ENCODE measurements around the gene SAMM50. TPM values are rescaled to one million over a fixed set of nuclear protein-coding genes. Genes with fewer than 3 reads are reported as not detected.

SAMM50 gene
- total RNA-seq, 4 donors from 2014 or later, result 67.4 to 104 (median 72.0) TPM

DNA sequence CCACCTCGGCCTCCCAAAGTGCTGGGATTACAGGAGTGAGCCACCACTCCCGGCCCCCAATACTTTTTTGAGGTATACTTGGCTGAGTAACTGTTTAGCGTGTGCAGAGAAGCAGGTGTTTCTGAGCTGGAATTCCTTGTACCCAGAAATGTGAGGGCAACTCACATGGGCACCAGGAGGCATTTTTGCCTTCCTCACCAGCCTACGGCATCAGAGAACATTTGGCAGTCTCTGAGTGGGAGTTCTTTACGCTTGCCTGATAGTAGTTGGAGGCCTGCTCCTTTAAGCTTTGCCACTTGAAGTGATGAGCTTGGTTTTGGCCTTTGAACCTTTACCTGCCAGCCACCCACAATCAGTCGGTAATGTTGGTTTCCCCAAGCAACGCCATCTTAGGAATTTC lies 78.0 kb downstream of the SAMM50 start:
- no peaks in the 10 kb centered on the region for H3K36me3 ChIP-seq
- no peaks in the 10 kb centered on the region for H3K9me3 ChIP-seq
- DNase-seq (no peak), ATAC-seq (no peak)
- peaks cover 72 to 84% of the 10 kb centered on the region in 2 donors for H3K4me1 ChIP-seq
- in situ Hi-C loops (cut with MboI; ENCODE audit: low sequenced_read_pairs in 4 of 4), result no loop called here
- H3K4me3 ChIP-seq, result peak overlapping the region in 1 of 4 donors; percentile 29
- intact Hi-C loops (cut with DNase I; ENCODE audit: low total_unique reads), result loop anchor here (2.0 kb wide), 1 partner anchor 24 kb away; no protein-coding TSS in a partner anchor
- no peak for TF ChIP-seq POLR2A (IDR thresholded peaks at IDR 0.05)
- peak overlapping the region; percentile 94 to 98 (median 97) for H3K27ac ChIP-seq
- no peaks in the 10 kb centered on the region for H3K27me3 ChIP-seq

DNA sequence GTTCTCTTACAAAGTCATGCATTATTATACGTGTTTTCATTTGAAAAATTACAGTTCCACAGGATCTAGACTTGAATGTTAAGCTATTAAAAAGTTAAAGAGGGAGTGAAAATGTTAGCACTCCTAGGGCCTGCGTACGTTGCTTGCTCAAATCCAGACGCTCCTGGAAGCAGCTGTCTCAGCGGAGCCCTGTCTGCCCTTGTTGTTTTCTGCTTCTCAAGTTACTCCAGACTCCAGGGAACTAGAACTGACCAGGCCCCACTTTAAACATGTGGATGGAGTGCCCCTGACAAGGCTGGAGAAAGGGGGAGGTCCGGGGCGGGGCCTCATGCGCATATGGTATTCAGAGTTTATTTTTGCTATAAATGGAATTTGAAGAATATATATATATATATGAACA lies 78.5 kb downstream of the SAMM50 start:
- H3K27me3 ChIP-seq, result no peaks in the 10 kb centered on the region
- TF ChIP-seq, protein P1, sequence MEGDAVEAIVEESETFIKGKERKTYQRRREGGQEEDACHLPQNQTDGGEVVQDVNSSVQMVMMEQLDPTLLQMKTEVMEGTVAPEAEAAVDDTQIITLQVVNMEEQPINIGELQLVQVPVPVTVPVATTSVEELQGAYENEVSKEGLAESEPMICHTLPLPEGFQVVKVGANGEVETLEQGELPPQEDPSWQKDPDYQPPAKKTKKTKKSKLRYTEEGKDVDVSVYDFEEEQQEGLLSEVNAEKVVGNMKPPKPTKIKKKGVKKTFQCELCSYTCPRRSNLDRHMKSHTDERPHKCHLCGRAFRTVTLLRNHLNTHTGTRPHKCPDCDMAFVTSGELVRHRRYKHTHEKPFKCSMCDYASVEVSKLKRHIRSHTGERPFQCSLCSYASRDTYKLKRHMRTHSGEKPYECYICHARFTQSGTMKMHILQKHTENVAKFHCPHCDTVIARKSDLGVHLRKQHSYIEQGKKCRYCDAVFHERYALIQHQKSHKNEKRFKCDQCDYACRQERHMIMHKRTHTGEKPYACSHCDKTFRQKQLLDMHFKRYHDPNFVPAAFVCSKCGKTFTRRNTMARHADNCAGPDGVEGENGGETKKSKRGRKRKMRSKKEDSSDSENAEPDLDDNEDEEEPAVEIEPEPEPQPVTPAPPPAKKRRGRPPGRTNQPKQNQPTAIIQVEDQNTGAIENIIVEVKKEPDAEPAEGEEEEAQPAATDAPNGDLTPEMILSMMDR (IDR thresholded peaks at IDR 0.05 in 4 of 5, conservative IDR thresholded peaks at IDR 0.05 in 1 of 5), result no peak
- peak; percentile 35 to 72 for TF ChIP-seq POLR2A (IDR thresholded peaks at IDR 0.05)
- H3K9me3 ChIP-seq, result no peaks in the 10 kb centered on the region
- peak overlapping the region; percentile 94 to 98 (median 97) for H3K27ac ChIP-seq
- H3K4me3 ChIP-seq, result no peak overlapping the region
- DNase-seq, result peak; percentile 82 to 83
- intact Hi-C loops (cut with DNase I; ENCODE audit: low total_unique reads) (loop anchor here (2.0 kb wide), 1 partner anchor 23 kb away; no protein-coding TSS in a partner anchor), in situ Hi-C loops (cut with MboI; ENCODE audit: low sequenced_read_pairs in 4 of 4) (no loop called here)
- H3K36me3 ChIP-seq, result no peaks in the 10 kb centered on the region
- H3K4me1 ChIP-seq, result peaks cover 72 to 84% of the 10 kb centered on the region in 2 donors
- peak; percentile 58 to 68 for ATAC-seq

DNA sequence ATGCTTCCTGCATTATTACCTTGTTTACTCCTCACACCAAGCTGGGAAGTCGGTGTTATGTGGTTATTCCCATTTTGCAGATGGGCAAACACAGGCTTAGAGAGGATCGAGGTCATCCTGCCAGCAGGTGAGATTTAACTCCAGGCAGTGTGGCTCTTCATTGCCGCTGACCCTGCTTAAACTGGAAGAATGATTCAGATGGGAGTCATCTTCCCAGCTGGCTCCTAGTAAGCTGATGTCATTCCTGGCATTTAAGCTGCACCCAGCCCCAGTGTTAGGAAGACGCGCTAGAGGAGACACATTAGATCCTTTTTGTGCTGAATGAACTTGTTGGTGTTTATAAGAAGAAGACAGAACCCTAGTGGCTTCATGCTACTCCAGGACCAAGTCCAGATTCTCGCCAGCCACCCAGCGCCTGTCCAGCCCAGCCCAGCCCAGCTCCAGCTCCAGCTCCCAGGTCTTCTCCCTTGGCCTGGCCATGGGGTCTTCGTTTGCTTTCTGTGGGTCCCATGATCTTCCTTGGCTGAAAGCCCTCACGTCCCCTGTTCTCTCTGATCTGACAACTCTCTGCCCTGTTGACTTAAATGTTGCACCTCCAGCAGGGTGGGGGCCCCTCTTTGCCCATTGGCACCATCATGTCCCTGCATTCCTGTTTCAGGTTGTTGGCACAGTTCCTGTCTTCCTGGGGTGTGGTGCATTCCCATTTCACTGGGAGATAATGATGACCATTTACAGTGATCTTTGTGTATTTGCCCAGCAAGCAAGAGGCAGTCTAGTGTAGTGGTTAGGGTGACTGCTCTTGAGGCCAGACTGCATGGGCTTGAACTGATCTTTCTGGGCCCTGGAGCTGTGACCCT lies 82.5 kb downstream of the SAMM50 start:
- TF ChIP-seq, protein P1 (IDR thresholded peaks at IDR 0.05 in 4 of 5, conservative IDR thresholded peaks at IDR 0.05 in 1 of 5), result no peak
- peak; percentile 36 to 70 for TF ChIP-seq POLR2A (IDR thresholded peaks at IDR 0.05)
- peak overlapping the region in 2 of 4 donors; percentile 12 to 17 for H3K4me3 ChIP-seq
- in situ Hi-C loops (cut with MboI; ENCODE audit: low sequenced_read_pairs in 4 of 4) (no loop called here), intact Hi-C loops (cut with DNase I; ENCODE audit: low total_unique reads) (loop anchor here (2.0 kb wide), 1 partner anchor 47 kb away; no protein-coding TSS in a partner anchor)
- peaks cover 47 to 57% of the 10 kb centered on the region in 2 donors for H3K4me1 ChIP-seq
- no peaks in the 10 kb centered on the region for H3K9me3 ChIP-seq
- H3K27me3 ChIP-seq, result no peaks in the 10 kb centered on the region
- DNase-seq, result peak; percentile 85 to 92
- H3K27ac ChIP-seq, result peak overlapping the region; percentile 94 to 98 (median 97)
- H3K36me3 ChIP-seq, result no peaks in the 10 kb centered on the region
- ATAC-seq, result peak; percentile 95 to 96

DNA sequence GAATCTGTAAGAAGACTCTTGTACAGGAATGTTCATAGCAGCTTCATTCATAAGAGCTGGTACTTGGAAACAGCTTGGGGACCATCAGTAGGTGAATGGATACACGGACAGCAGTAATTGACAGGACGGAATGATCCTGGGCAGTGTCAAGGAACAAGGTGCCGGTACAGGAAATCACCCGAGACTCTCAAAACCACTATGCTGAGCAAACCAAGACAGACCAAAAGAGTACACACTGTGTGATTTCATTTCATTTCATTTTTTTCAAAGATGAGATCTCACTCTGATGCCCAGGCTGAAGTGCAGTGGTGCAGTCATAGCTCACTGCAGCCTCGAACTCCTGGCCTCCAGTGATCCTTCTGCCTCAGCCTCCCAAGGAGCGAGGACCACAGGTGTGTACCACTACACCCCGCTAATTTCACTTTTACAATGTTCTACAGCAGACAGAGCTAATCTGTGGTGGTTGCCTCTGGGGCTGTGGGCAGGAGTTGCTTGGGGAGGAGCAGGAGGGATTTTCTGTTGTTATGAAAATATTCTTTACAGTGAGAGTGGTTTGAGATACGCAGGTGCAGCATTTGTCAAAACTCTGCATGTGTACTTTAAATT lies 84.4 kb downstream of the SAMM50 start:
- Histone ChIP-seq H3K9me3 (no peaks in the 10 kb centered on the region), H3K4me3 (no peak overlapping the region), H3K4me1 (peaks cover 34 to 42% of the 10 kb centered on the region in 2 donors), H3K27me3 (no peaks in the 10 kb centered on the region), H3K36me3 (no peaks in the 10 kb centered on the region), H3K27ac (peak overlapping the region in 3 of 4 donors; percentile 94 to 98 (median 97))
- in situ Hi-C loops (cut with MboI; ENCODE audit: low sequenced_read_pairs in 4 of 4) (no loop called here), intact Hi-C loops (cut with DNase I; ENCODE audit: low total_unique reads) (no loop called here)
- DNase-seq (no peak), ATAC-seq (no peak)
- no peak for TF ChIP-seq POLR2A (IDR thresholded peaks at IDR 0.05)
- TF ChIP-seq, protein P1 (IDR thresholded peaks at IDR 0.05 in 4 of 5, conservative IDR thresholded peaks at IDR 0.05 in 1 of 5), result no peak

All from gastrocnemius medialis (tissue), 4 donors.